Activated gamma-delta T cell (primary cell): ENCODE data around the gene RNF123.
"Not testable (repeated sequence)": the region's sequence is repeated elsewhere in the genome, so short reads cannot be mapped to it uniquely, and the experiment has no call there.

ENCODE experiments used
- DNase-seq: peaks from one replicate; lab custom pipeline; 2025; lab: John Stamatoyannopoulos, UW

Gene RNF123

GRCh38 chr3:49720855-49721595 is 31.7 kb downstream of the RNF123 start:
- no peak for DNase-seq

DNA sequence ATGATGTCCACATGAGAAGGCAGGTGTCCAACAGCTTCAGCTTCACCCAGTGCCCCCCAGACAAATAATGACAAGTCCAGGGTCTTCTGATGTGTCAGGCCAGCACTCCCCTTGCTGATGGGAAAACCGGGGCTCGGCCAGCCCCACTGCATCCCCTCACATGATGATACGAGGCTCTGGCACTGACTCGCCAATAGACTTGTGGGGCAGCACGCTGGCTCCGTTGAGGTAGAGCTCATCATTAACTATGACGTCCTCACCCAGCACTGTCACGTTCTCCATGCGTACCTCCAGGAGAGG is 32.2 kb downstream of the RNF123 start:
- DNase-seq: no peak

- DNase-seq: no peak
Observed at GRCh38 chr3:49721896-49722781, 32.8 kb downstream of the RNF123 start.

- no peak for DNase-seq
Observed at GRCh38 chr3:49722896-49723295, 33.5 kb downstream of the RNF123 start.

DNA sequence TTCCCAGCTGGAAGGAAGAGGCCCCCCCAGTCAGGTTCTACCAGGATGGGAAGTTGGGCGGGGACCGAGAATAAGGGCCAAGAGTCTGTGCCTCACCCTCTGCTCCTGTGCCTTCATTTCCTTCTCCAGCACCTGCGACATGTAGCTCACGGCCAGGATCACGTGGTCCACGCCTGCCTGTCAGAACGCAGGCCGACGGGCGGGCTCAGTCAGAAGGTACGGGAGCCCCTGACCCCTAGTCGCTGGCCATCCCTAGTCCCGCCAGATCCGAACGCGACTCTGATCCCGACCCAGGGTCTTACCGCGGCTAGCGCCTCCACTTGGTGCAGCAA is 33.9 kb downstream of the RNF123 start:
- DNase-seq: peak; percentile 21

DNA sequence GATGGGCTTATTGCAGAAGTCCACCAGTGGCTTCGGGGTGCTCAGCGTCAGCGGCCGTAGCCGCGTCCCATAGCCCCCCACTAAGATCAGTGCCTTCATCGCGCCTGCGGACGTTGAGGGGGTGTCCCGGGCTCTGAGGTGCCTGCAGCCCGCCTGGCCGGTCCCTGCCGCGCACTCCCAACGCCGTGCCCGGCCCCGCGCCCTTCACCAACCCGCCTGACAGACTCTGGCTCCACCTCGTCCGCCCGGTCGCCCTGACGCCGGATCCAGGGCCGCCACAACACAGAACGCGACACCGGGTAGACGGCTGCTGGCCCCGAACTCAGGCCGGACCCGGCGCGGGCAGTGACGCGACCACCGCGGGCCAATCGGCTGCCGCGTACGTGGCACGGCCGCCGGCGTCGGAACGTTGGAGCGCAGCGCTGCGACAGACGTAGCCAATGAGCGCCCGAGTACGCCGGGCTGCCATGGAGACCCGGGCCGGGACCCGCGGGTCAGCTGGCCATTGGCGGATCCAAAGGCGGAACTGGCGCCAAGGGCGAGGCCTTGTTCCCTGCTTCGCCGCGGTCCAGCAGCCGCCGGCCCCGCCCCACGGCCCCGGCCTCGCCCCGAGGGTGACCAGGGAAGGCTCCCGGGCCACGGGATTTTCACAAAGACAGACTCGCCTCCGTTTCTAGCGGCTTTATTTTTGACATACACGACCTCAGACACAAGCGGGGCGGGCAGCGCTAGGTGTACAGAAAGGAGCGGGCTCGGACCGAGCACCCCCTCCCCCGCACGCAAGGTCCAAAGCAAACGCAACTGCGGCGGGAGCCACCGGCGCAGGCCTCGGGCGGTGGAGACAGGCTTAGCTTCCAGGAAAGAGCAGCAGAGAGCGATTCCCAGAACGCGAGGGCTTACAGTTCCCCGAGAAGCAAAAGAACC is 34.5 kb downstream of the RNF123 start, which contains the start of gene GMPPB:
TSS of gene GMPPB (minus strand) at position 324 of the 924 bp plus-strand sequence. CDS start at position 99, 225 bp downstream.
- peak; percentile 96 for DNase-seq

GRCh38 chr3:49724586-49724985 is 35.2 kb downstream of the RNF123 start:
- DNase-seq: no peak

DNA sequence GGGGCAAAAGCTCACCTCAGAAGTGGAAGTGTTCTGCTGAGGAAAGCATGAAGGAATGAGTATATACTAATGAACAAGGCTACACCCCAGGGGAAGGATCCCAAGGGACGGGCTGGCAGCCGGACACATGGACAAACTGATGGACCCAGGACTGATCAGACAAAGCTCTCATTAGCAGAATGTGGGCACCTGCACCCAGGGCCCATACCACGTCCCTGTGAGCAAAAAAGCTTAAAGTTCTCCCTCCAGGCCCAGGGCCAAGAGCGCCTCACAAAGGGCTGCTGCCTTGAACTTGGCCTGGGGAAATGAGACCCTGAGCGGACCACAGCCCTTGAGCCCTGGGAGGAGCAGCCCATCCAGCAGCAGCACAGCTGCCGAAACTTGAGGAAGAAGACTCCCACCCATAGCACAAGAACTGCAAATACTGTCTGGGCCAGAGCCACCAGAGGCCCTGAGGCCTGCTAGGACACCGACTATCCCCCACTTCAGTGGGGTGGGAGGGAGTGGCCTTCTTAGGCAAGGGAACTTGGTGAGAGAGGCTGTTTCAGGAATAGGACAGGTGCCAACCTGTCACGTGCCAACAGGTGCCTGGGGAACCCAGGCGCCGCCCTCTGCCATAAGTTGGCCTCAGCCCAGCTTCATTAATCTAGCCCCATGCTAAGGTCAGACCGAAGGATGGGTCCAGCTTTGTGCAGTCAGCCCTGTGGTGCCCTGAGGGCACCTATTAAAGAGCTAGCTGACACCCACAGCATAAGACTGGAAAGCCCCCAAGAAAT is 36.7 kb downstream of the RNF123 start:
- DNase-seq: no peak

- no peak for DNase-seq
Observed at GRCh38 chr3:49727154-49727923, 38.0 kb downstream of the RNF123 start.

DNA sequence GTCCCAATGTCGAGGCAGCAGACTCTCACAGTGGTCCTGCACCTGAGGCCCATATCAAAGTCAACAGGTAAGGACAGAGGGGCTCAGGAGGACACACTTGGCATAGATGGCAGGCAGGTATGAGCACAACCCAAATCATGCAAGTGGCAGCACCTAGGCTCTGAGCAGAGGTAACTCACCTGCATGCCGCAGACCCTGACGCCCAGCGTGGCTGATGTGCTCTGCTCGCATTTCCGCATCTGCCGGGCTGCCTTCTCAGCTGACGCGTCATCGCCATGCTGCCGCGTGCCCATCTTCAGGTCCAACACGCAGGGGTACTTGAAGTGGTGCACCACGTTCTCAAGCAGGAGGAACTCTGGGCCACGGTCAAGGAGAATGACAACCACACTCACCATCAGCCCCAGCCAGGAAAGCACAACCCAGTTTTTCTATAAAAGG is 38.6 kb downstream of the RNF123 start:
- DNase-seq: no peak

DNA sequence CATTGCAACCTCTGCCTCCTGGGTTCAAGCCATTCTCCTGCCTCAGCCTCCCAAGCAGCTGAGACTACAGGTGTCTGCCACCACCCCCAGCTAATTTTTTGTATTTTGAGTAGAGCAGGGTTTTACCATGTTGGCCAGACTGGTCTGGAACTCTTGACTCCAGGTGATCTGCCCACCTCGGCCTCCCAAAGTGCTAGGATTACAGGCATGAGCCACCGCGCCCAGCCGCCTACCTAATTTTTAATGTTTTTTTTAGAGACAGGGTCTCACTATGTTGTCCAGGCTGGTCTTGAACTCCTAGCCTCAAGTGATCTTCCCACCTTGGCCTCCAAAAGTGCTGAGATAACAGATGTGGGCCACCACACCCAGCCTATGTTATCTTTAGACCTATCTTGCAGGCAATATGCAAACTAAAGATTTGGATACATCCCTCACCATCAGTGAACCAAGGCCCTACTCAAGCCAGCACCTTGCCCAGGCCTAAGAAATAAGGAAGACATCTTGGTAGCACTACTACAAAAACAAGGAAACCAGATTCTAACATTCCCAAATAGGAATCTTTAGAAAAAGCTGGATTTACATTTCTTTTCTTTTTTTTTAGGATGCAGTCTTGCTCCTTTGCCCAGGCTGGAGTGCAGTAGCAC is 40.7 kb downstream of the RNF123 start:
- no peak for DNase-seq

DNA sequence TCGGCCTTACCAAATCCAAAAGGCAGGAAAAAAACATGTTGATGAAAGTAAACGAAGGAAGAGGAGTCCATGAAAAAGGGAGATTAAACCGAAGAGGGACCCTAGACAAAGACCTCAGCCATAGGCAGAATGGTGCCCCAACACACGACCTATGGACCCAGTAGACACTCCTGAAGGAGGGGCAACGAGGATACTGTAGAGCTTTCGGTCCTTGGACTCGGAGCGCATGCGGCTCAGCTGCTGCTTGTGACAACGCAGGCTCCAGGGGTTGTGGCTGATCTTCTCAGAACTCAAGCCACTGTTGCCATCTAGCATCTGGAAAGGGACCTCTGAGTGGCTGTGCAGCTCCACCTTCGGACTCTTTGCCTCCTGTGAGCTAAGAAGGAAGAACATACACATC is 43.2 kb downstream of the RNF123 start:
- no peak for DNase-seq

- DNase-seq: no peak
Observed at GRCh38 chr3:49733551-49733950, 44.2 kb downstream of the RNF123 start.

DNA sequence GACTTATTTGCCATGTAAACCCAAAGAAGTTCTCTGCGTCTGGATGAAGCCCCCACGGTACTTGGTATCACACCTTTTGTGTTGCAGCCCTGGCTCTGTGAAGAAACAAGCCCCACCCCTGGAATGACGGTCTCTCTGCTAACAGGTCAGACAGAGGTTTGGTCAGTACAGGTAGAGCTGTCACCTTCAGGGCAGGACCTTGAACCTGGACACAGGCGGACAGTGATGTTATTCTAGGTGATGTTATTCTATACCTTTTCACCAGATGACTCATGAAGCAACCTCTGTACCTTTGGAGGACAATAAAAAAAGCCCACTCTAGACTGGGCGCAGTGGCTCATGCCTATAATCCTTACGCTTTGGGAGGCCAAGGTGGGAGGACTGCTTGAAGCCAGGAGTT is 45.4 kb downstream of the RNF123 start:
- no peak for DNase-seq

DNA sequence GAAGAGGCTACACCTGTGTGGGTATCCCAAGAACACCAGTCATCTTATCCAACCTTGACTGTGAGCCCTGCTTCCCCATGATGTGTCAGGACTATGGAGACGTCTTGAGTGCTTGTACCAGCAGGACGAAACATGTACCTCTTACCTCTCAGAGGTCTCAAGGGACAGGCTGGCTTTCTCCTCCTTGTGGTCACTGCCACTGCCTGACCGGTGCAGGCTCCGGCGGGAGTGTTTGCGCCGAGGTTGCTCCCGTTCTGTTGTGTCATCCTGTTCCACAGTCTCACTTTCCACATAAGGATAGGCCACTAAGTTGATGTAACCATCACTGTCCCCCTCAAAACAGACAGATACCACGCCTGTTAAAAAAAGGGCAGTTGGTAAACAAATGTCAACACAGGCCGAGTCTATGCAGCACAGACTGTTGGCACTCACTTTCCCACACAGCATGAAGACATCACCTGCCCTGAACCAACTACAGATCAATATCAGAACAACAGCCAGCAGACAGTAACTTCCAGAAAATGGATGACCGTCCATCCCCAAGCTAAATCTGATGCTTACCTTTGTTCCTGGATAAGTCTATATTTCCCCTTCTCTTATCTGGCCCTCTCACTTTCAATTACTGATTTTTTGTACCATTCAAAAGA is 48.8 kb downstream of the RNF123 start:
- DNase-seq: no peak

- no peak for DNase-seq
Observed at GRCh38 chr3:49740427-49740826, 51.1 kb downstream of the RNF123 start.

GRCh38 chr3:49745986-49746385 is 56.6 kb downstream of the RNF123 start:
- no peak for DNase-seq

GRCh38 chr3:49747792-49748480 is 58.6 kb downstream of the RNF123 start:
- no peak for DNase-seq

- not testable (repeated sequence) for DNase-seq
Observed at GRCh38 chr3:49748874-49749273, 59.5 kb downstream of the RNF123 start.
